Neural progenitor cell (in vitro differentiated cells): ENCODE measurements around the gene TCF4.

Source experiments
- CTCF ChIP-seq: fragments of 200-600 bp; sonication (generic); IDR thresholded peaks from 2 replicates; pipeline ENCODE4 v1.5.1; 2017; ENCODE audit warnings: antibody characterized with exemption, mild to moderate bottlenecking
- EZH2phosphoT487 ChIP-seq: fragments of 200-600 bp; sonication (generic); IDR thresholded peaks from 2 replicates; pipeline ENCODE4 v1.6.1; 2017; ENCODE audit warnings: antibody characterized with exemption

- TF ChIP-seq CTCF (no peak), EZH2phosphoT487 (no peak)
These were observed 248.0 kb downstream of the TCF4 start for GRCh38 chr18:55339990-55340389.
